Fibroblast of lung (primary cell): ENCODE measurements around the gene TMEM150A.

Experiments
- CTCF ChIP-seq, 2 donors: IDR thresholded peaks in 1 of 2; conservative IDR thresholded peaks in 1 of 2; 1 replicate in 1 of 2; 2 replicates in 1 of 2; pipeline ENCODE4 v1.5.1; 2011 to 2012; ENCODE audit warnings: low read length in 2 of 2, control low read depth in 1 of 2, inconsistent platforms in 1 of 2, low read depth in 1 of 2, mild to moderate bottlenecking in 1 of 2
- EZH2 ChIP-seq: IDR thresholded peaks from 2 replicates; pipeline ENCODE4 v1.5.1; 2012; ENCODE audit warnings: low read length, control low read depth, mild to moderate bottlenecking; ENCODE audit errors: missing control alignments

- TF ChIP-seq CTCF (conservative IDR thresholded peaks at IDR 0.05 in 1 of 2, IDR thresholded peaks at IDR 0.05 in 1 of 2; ENCODE audit: low read depth in 1 of 2, low read length in 2 of 2) (no peak), EZH2 (no peak)
Observed at GRCh38 chr2:85591563-85591962, 10.9 kb downstream of the TMEM150A start.
